Heart right ventricle (tissue), 16 donors: ENCODE results near the gene FXYD3. TPM values are rescaled to one million over a fixed set of nuclear protein-coding genes. Genes with fewer than 3 reads are reported as not detected.

Experiments
- ATAC-seq, 8 donors: fragments of 200-7000 bp; cut with Tn5 transposase; one replicate each; pipeline ENCODE4 v1.9.1; 2020; ENCODE audit warnings: mild to moderate bottlenecking in 8 of 8, moderate library complexity in 8 of 8, moderate number of reproducible peaks in 1 of 8
- DNase-seq, 2 donors: peaks; one replicate each; pipeline ENCODE4 v3.0.0-alpha.2; 2020
- H3K27ac ChIP-seq, 10 donors: fragments of 200-600 bp; sonication (generic) in 2 of 10; one replicate each; pipeline versions ENCODE4 v1.5.0 to v1.8.0; 2020 to 2022; ENCODE audit warnings: mild to moderate bottlenecking in 3 of 10
- H3K27me3 ChIP-seq, 7 donors: fragments of 200-600 bp; one replicate each; pipeline ENCODE4 v1.8.0; 2021 to 2022; ENCODE audit warnings: mild to moderate bottlenecking in 2 of 7
- H3K36me3 ChIP-seq, 9 donors: fragments of 200-600 bp; sonication (generic) in 1 of 9; one replicate each; pipeline versions ENCODE4 v1.5.0 to v1.8.0; 2020 to 2022; ENCODE audit warnings: mild to moderate bottlenecking in 2 of 9
- H3K4me1 ChIP-seq, 9 donors: fragments of 200-600 bp; sonication (generic) in 1 of 9; one replicate each; pipeline versions ENCODE4 v1.5.0 to v1.8.0; 2020 to 2022; ENCODE audit warnings: mild to moderate bottlenecking in 4 of 9
- H3K4me3 ChIP-seq, 10 donors: fragments of 200-600 bp; sonication (generic) in 2 of 10; one replicate each; pipeline versions ENCODE4 v1.5.0 to v1.8.0; 2020 to 2022; ENCODE audit warnings: mild to moderate bottlenecking in 7 of 10, moderate library complexity in 2 of 10
- H3K9me3 ChIP-seq, 11 donors: fragments of 200-600 bp in 10 of 11; sonication (generic) in 2 of 11; one replicate each; pipeline versions ENCODE4 v1.5.0 to v1.8.0; 2013 to 2022; ENCODE audit warnings: mild to moderate bottlenecking in 2 of 11, control low read depth in 1 of 11, moderate library complexity in 1 of 11
- CTCF ChIP-seq, 9 donors: fragments of 200-600 bp; sonication (generic) in 2 of 9; IDR thresholded peaks; one replicate each; pipeline versions ENCODE4 v1.5.0 to v1.8.0; 2021 to 2022; ENCODE audit warnings: antibody characterized with exemption in 9 of 9, mild to moderate bottlenecking in 5 of 9, moderate library complexity in 1 of 9
- WGBS, 2 donors: extraction: QIAGEN DNeasy Blood & Tissue Kit; methylation state at CpG; one replicate each; pipeline ENCODE4 v1.1.7; 2013; ENCODE audit warnings: inconsistent platforms in 1 of 2; 5-methylcytosine and 5-hydroxymethylcytosine counted together
- intact Hi-C, 10 donors: fragments of 100-400 bp; cut with DNase I; formaldehyde crosslinking; loops; one replicate each; pipeline versions ENCODE4 v1.11.1 to v1.14.2; 2022
- polyA plus RNA-seq, 2 donors: library from polyadenylated mRNA; stranded (reverse); fragments of 200-250 nt; gene quantifications; one replicate each; pipeline ENCODE4 v1.2.3, GENCODE V29; 2013
- total RNA-seq, 10 donors: library from RNA; stranded (reverse); fragmentation: NEBNext Ultra II Directional in 3 of 10; extraction: Animal tissue kit (Norgen Biotek cat#: 25700) in 3 of 10; gene quantifications; one replicate each; pipeline versions ENCODE4 v1.2.1 to v1.2.4, GENCODE V29; 2021 to 2023
- donor health status: Arrhythmogenic right ventricular cardiomyopathy.
- donor health status: ischemic (EF 13 %, LVEDD 7.1; RV severe dilation, severe dysfunction).
- donor health status: healthy with polysubstance abuse.
- donor health status: DM: no; HTN: yes; CAD: no.
- donor health status: DM: no; HTN: no; CAD: no.
- donor health status: ischemic (EF 25% LVEDD 6.9; RV normal size, moderate dysfunction).
- donor health status: ischemic (EF 25% LVEDD 5.7; RV mildly dilated, moderate dysfunction).
- donor health status: healthy.
- donor health status: DM: yes; HTN: yes; CAD: no.
- donor health status: Ischemic cardiomyopathy.
- donor health status: ischemic (EF 35%, LVEDD 5.7; RV mildly dilated, moderate dysfunction).
- donor health status: nonischemic (EF 11% LVEDD 7.7; RV severe dilation, severe dysfunction).
- donor health status: DM: yes; HTN: yes; CAD: no.
- donor health status: PGD.
- donor health status: ischemic (EF 29% LVEDD 5.4; RV normal size, mild dysfunction).
- donor health status: nonischemic (EF 23%, LVEDD 6.1; RV moderate dilation, normal function).

FXYD3 gene
- total and polyA plus RNA-seq, 12 donors, result 0.51 to 2.7 (median 0.78) TPM; not detected in 3

GRCh38 chr19:35144600-35145436, 29.2 kb downstream of the FXYD3 start:
- intact Hi-C loops, result loop anchor here in 5 of 10 donors (5.0 kb wide), 3 partner anchors 78 to 127 kb away; partner anchors contain the start of gene USF2 (in 3 of the 5)
- no peak for DNase-seq
- 30% methylated on average over 14 to 15 of the region's 15 CpGs for WGBS, 2 donors

GRCh38 chr19:35146746-35147459, 31.3 kb downstream of the FXYD3 start:
- ATAC-seq (no peak), DNase-seq (no peak)
- 72 to 77% methylated on average over 7 of the region's 7 CpGs for WGBS, 2 donors
- no peaks in the 10 kb centered on the region for H3K9me3 ChIP-seq
- no peaks in the 10 kb centered on the region for H3K36me3 ChIP-seq
- intact Hi-C loops, result no loop called here
- no peak for TF ChIP-seq CTCF (IDR thresholded peaks at IDR 0.05)
- H3K4me1 ChIP-seq, result peaks cover 0 to 29% (median 18%) of the 10 kb centered on the region in 9 donors
- H3K27me3 ChIP-seq, result peaks cover 0 to 33% (median 4%) of the 10 kb centered on the region in 7 donors
- no peak overlapping the region for H3K4me3 ChIP-seq
- no peak overlapping the region for H3K27ac ChIP-seq

More at GRCh38 chr19:35144600-35145436, 29.2 kb downstream of the FXYD3 start:
- TF ChIP-seq CTCF (IDR thresholded peaks at IDR 0.05), result no peak
- ATAC-seq, result no peak
- no peaks in the 10 kb centered on the region for H3K36me3 ChIP-seq
- no peak overlapping the region for H3K4me3 ChIP-seq
- H3K4me1 ChIP-seq, result peaks cover 3 to 47% (median 35%) of the 10 kb centered on the region in 9 donors
- peaks cover 0 to 35% (median 4%) of the 10 kb centered on the region in 7 donors for H3K27me3 ChIP-seq
- no peak overlapping the region for H3K27ac ChIP-seq
- no peaks in the 10 kb centered on the region for H3K9me3 ChIP-seq

GRCh38 chr19:35149463-35149862, 33.8 kb downstream of the FXYD3 start:
- Histone ChIP-seq H3K9me3 (no peaks in the 10 kb centered on the region), H3K36me3 (no peaks in the 10 kb centered on the region), H3K27me3 (peaks cover 0 to 18% (median 13%) of the 10 kb centered on the region in 7 donors), H3K4me3 (no peak overlapping the region), H3K4me1 (peaks cover 0 to 25% (median 15%) of the 10 kb centered on the region in 9 donors), H3K27ac (no peak overlapping the region)
- WGBS, 2 donors, result 86 to 87% methylated on average over 3 of the region's 3 CpGs
- DNase-seq (no peak), ATAC-seq (no peak)
- intact Hi-C loops, result no loop called here
- no peak for TF ChIP-seq CTCF (IDR thresholded peaks at IDR 0.05)

- peaks cover 0 to 27% (median 11%) of the 10 kb centered on the region in 7 donors for H3K27me3 ChIP-seq
- DNase-seq, result no peak
- H3K4me1 ChIP-seq, result peaks cover 0 to 28% (median 18%) of the 10 kb centered on the region in 9 donors
- H3K4me3 ChIP-seq, result no peak overlapping the region
- 76 to 79% methylated on average over 2 of the region's 2 CpGs for whole genome bisulfite sequencing, 2 donors
- no peaks in the 10 kb centered on the region for H3K9me3 ChIP-seq
- intact Hi-C loops, result loop anchor here in 2 of 10 donors (5.0 to 10.0 kb wide), 2 partner anchors 97 to 104 kb away; partner anchors contain the start of gene LSR (in 1 of the 2)
- H3K27ac ChIP-seq, result no peak overlapping the region
- no peak for ATAC-seq
- no peaks in the 10 kb centered on the region for H3K36me3 ChIP-seq
- no peak for TF ChIP-seq CTCF (IDR thresholded peaks at IDR 0.05)
Measured at GRCh38 chr19:35150445-35150844, 34.8 kb downstream of the FXYD3 start.
